SK-N-MC (cell line): ENCODE data around the gene CYRIA.

Experiments used
- EZH2 ChIP-seq: fragments of 200-600 bp; sonication (generic); IDR thresholded peaks from one replicate; pipeline ENCODE4 v1.6.1; 2017; ENCODE audit warnings: antibody characterized with exemption
- POLR2AphosphoS5 ChIP-seq: IDR thresholded peaks from 2 replicates; pipeline ENCODE4 v1.6.1; 2012; ENCODE audit warnings: mild to moderate bottlenecking, low read depth, low read length, borderline replicate concordance

- TF ChIP-seq POLR2AphosphoS5 (no peak), EZH2 (no peak)
These were observed 5.5 kb downstream of the CYRIA start for GRCh38 chr2:16660114-16660513.
